SU-DHL-6 (cell line): ENCODE data around the gene KLF8.

Experiments
- EZH2phosphoT487 ChIP-seq: fragments of 200-600 bp; sonication (generic), shearing (Covaris generic); conservative IDR thresholded peaks from 2 replicates; pipeline ENCODE4 v1.6.1; 2018; ENCODE audit warnings: mild to moderate bottlenecking, antibody characterized with exemption, low read length, moderate library complexity, mixed read lengths
- TF ChIP-seq, protein P1 (sequence below): fragments of 200-600 bp; sonication (generic); IDR thresholded peaks from one replicate; pipeline ENCODE4 v1.5.1; 2017; ENCODE audit warnings: antibody characterized with exemption, mild to moderate bottlenecking, low read length, moderate library complexity; ENCODE audit not compliant: insufficient read depth, poor library complexity, severe bottlenecking

DNA sequence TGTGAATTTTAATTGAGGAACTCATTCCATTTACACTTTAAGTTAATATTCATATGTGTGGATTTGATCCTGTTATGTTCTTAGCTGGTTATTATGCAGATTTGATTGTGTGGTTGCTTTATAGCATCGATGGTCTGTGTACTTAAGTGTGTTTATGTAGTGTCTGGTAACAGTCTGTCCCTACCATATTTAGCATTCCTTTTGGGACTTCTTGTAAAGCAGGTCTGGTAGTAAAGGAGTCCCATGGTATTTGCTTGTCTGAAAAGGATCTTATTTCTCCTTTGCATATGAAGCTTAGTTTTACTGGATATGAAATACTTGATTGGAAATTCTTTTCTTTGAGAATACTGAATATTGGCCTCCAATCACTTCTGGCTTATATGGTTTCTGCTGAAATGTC is 76.6 kb downstream of the KLF8 start:
- TF ChIP-seq, protein P1, sequence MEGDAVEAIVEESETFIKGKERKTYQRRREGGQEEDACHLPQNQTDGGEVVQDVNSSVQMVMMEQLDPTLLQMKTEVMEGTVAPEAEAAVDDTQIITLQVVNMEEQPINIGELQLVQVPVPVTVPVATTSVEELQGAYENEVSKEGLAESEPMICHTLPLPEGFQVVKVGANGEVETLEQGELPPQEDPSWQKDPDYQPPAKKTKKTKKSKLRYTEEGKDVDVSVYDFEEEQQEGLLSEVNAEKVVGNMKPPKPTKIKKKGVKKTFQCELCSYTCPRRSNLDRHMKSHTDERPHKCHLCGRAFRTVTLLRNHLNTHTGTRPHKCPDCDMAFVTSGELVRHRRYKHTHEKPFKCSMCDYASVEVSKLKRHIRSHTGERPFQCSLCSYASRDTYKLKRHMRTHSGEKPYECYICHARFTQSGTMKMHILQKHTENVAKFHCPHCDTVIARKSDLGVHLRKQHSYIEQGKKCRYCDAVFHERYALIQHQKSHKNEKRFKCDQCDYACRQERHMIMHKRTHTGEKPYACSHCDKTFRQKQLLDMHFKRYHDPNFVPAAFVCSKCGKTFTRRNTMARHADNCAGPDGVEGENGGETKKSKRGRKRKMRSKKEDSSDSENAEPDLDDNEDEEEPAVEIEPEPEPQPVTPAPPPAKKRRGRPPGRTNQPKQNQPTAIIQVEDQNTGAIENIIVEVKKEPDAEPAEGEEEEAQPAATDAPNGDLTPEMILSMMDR: no peak
- TF ChIP-seq EZH2phosphoT487: no peak
